Ecto neural progenitor cell (in vitro differentiated cells): ENCODE results near the gene C11orf24.
A peak's percentile ranks its signal among the peaks of the same experiment; 100 is the strongest.

Experiments used
- DNase-seq: peaks from one replicate; pipeline ENCODE4 v3.0.0-alpha.2; 2018; ENCODE audit warnings: low spot score

C11orf24 gene

GRCh38 chr11:68271781-68272608 is at the start of gene C11orf24:
Gene C11orf24 (minus strand): TSS chr11:68271973. CDS start chr11:68263767, 8,206 bp downstream.
- peak; percentile 97 for DNase-seq

- no peak for DNase-seq
Measured at GRCh38 chr11:68317147-68317785, 45.5 kb upstream of the C11orf24 start.

GRCh38 chr11:68315171-68315920 is 43.6 kb upstream of the C11orf24 start:
- no peak for DNase-seq

- DNase-seq = no peak
Measured at GRCh38 chr11:68314203-68315170, 42.7 kb upstream of the C11orf24 start.

GRCh38 chr11:68313574-68314202 is 41.9 kb upstream of the C11orf24 start:
- peak; percentile 58 for DNase-seq

GRCh38 chr11:68312780-68313573 is 41.2 kb upstream of the C11orf24 start:
- DNase-seq = peak; percentile 63

- peak; percentile 58 for DNase-seq
Measured at GRCh38 chr11:68312117-68312779, 40.5 kb upstream of the C11orf24 start, which contains the start of gene LRP5. Gene LRP5 (plus strand): TSS chr11:68312591. CDS start chr11:68312715, 124 bp downstream.

GRCh38 chr11:68311160-68312116 is 39.7 kb upstream of the C11orf24 start:
- DNase-seq = peak; percentile 54

GRCh38 chr11:68309621-68310185 is 37.9 kb upstream of the C11orf24 start:
- DNase-seq = no peak

- no peak for DNase-seq
Measured at GRCh38 chr11:68308068-68308467, 36.3 kb upstream of the C11orf24 start.

GRCh38 chr11:68306636-68307035 is 34.9 kb upstream of the C11orf24 start:
- no peak for DNase-seq

- no peak for DNase-seq
Measured at GRCh38 chr11:68303982-68304780, 32.4 kb upstream of the C11orf24 start.

- no peak for DNase-seq
Measured at GRCh38 chr11:68303083-68303482, 31.3 kb upstream of the C11orf24 start.

- DNase-seq = no peak
Measured at GRCh38 chr11:68302670-68303069, 30.9 kb upstream of the C11orf24 start.

- no peak for DNase-seq
Measured at GRCh38 chr11:68302256-68302655, 30.5 kb upstream of the C11orf24 start.

- no peak for DNase-seq
Measured at GRCh38 chr11:68300076-68300830, 28.5 kb upstream of the C11orf24 start.
